GM18499 (cell line): ENCODE results near the gene CATSPER4.

Experiments used
- ATAC-seq: cut with Tn5 transposase; IDR thresholded peaks from one replicate; pipeline ENCODE4 v1.9.1; 2021; ENCODE audit warnings: moderate number of reproducible peaks; ENCODE audit not compliant: insufficient read depth, unreplicated experiment

CATSPER4 gene

GRCh38 chr1:26234644-26235370, 44.4 kb downstream of the CATSPER4 start:
- ATAC-seq: no peak

GRCh38 chr1:26237230-26237966, 47.0 kb downstream of the CATSPER4 start:
- no peak for ATAC-seq

GRCh38 chr1:26239936-26240335, 49.5 kb downstream of the CATSPER4 start:
- ATAC-seq: no peak
